HepG2 (cell line): Measurements from ENCODE around the gene TMEM250. TPM values are rescaled to one million over a fixed set of nuclear protein-coding genes. Genes with fewer than 3 reads are reported as not detected.

Source experiments
- BORCS8-MEF2B ChIP-seq: sonication (generic); formaldehyde crosslinking; IDR thresholded peaks from 2 replicates; pipeline ENCODE4 v1.8.0; 2022; ENCODE audit warnings: mild to moderate bottlenecking, missing genetic modification reagents
- CHD4 ChIP-seq: fragments of 200-600 bp; sonication (generic); IDR thresholded peaks from 2 replicates; pipeline ENCODE4 v1.7.0; 2017; ENCODE audit warnings: mild to moderate bottlenecking, low read length, borderline replicate concordance
- MYC ChIP-seq: sonication (generic); formaldehyde crosslinking; IDR thresholded peaks from 2 replicates; pipeline ENCODE4 v1.9.0; 2021; ENCODE audit warnings: missing genetic modification reagents, borderline replicate concordance
- NCOR1 ChIP-seq: fragments of 200-600 bp; sonication (generic); IDR thresholded peaks from 2 replicates; pipeline ENCODE4 v1.7.0; 2017; ENCODE audit warnings: antibody characterized with exemption, low read length, borderline replicate concordance
- PHF8 ChIP-seq: sonication (generic); formaldehyde crosslinking; IDR thresholded peaks from 2 replicates; pipeline ENCODE4 v1.5.0; 2020; ENCODE audit warnings: missing genetic modification reagents
- RFXAP ChIP-seq: sonication (generic); formaldehyde crosslinking; IDR thresholded peaks from 2 replicates; pipeline ENCODE4 v1.4.0; 2020; ENCODE audit warnings: missing genetic modification reagents, borderline replicate concordance
- SAP130 ChIP-seq: IDR thresholded peaks from 2 replicates; pipeline ENCODE4 v1.6.1; 2016; ENCODE audit warnings: low read depth
- SUZ12 ChIP-seq: fragments of 150-350 bp; IDR thresholded peaks from 2 replicates; pipeline ENCODE4 v1.6.1; 2014; ENCODE audit warnings: low read depth, low read length
- ZMAT3 ChIP-seq: sonication (generic); formaldehyde crosslinking; conservative IDR thresholded peaks from 2 replicates; pipeline ENCODE4 v1.7.0; 2021; ENCODE audit warnings: missing genetic modification reagents
- ZNF101 ChIP-seq: sonication (generic); formaldehyde crosslinking; IDR thresholded peaks from 2 replicates; pipeline ENCODE4 v1.4.0; 2020; ENCODE audit warnings: mild to moderate bottlenecking, low read depth, missing genetic modification reagents, borderline replicate concordance
- ZNF766 ChIP-seq: sonication (generic); formaldehyde crosslinking; IDR thresholded peaks from 2 replicates; pipeline ENCODE4 v1.5.0; 2020; ENCODE audit warnings: missing genetic modification reagents, borderline replicate concordance
- ZNF772 ChIP-seq: sonication (generic); formaldehyde crosslinking; IDR thresholded peaks from 2 replicates; pipeline ENCODE4 v1.5.0; 2020; ENCODE audit warnings: mild to moderate bottlenecking, missing genetic modification reagents
- polyA plus RNA-seq, 8 experiments: library from polyadenylated mRNA; depleted of rRNA in 3 of 8; stranded (reverse) in 7 of 8; unstranded in 1 of 8; fragments of >200 nt; fragmentation: Illumina TruSeq in 4 of 8; extraction: Trizol in 4 of 8; gene quantifications; 2 replicates each; pipeline versions ENCODE4 v1.2.1 to v1.2.3, GENCODE V29; 2011 to 2016; ENCODE audit warnings: low read depth in 4 of 8, missing spikeins in 1 of 8, mixed read lengths in 1 of 8; ENCODE audit not compliant: insufficient read depth in 1 of 8
- total RNA-seq, 5 experiments: library from RNA; depleted of rRNA; stranded (reverse); fragments of >200 nt; fragmentation: Illumina TruSeq; extraction: Trizol; gene quantifications; 2 replicates each; pipeline ENCODE4 v1.2.3, GENCODE V29; 2016; ENCODE audit warnings: low read depth in 1 of 5
- TF ChIP-seq, protein P1 (sequence below): sonication (generic); formaldehyde crosslinking; IDR thresholded peaks from 2 replicates; pipeline ENCODE4 v1.5.1; 2020; ENCODE audit warnings: mild to moderate bottlenecking, missing genetic modification reagents, moderate library complexity
- TF ChIP-seq, protein P2 (sequence below): sonication (generic); formaldehyde crosslinking; conservative IDR thresholded peaks from 2 replicates; pipeline ENCODE4 v1.4.0; 2020; ENCODE audit warnings: missing genetic modification reagents
- TF ChIP-seq, protein P3 (sequence below): fragments of 450-650 bp; IDR thresholded peaks from 2 replicates; pipeline ENCODE4 v1.6.1; 2016
- TF ChIP-seq, protein P4 (sequence below): sonication (generic); formaldehyde crosslinking; IDR thresholded peaks from 2 replicates; pipeline ENCODE4 v1.4.0; 2020; ENCODE audit warnings: mild to moderate bottlenecking, missing genetic modification reagents
- TF ChIP-seq, protein P5 (sequence below): sonication (generic); formaldehyde crosslinking; conservative IDR thresholded peaks from 2 replicates; pipeline ENCODE4 v1.8.0; 2022; ENCODE audit warnings: mild to moderate bottlenecking, moderate library complexity, missing genetic modification reagents

Gene TMEM250
- total and polyA plus RNA-seq, 2 of the 13 experiments (the other 11 are each of a cell fraction or from before 2014, with no cell fraction given), result 5.5 to 13.9 TPM

DNA sequence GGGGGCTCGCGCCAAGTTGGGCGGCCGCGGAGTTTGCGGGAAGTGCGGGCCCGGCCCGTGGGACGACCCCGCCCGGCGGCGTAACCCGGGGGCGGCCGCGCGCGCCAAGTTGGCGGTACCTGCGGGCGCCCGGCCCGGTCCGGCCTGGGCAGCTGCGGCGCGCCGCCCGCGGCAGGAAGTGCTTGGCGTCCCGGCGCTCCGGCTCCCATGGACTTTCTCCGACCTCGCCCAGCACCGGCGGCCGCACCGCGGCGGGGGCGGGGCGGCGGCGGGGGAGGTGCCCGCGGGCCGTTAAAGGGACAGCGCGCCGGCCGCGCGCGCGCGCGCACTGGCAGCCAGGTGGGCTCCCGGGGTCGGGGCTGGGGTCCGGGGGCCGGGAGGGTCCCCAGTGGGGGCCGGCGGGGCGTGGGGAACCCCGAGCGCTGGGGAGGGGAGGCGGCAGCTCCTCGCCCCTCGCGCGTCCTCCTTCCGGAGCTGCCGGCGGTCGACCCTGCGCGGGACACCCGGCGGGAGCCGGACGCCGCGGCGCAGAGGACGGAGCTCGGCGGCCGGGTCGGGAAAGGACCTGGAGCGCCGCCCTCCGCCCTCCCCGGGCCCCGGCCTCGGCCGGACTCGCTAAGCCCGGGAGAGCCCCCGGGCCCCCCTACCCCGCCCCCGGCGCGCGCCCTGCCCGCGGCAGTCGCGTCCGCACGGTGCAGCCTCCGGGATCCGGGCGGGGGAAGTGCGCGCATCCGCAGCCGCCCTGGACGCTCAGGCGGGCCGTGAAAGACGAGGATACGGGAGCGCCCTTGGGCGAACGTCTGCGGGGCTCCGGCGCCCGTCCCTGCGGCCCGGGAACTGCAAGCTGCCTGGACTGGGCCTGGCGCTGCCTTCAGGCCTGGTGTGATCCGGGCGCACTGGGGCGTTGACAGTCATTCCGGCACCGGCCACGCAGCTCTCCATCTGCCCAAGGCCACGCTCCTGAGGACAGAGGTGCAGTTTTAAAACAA lies 23.3 kb downstream of the TMEM250 start, which contains the start of gene NACC2 (continued):
- TF ChIP-seq ZNF772 (CRISPR knock-in tag) (peak; percentile 26; the same call in 1 of the 2 replicates), RFXAP (CRISPR knock-in tag) (no peak), NCOR1 (no peak), CHD4 (no peak), ZMAT3 (no peak), BORCS8-MEF2B (CRISPR knock-in tag) (no peak), ZNF766 (CRISPR knock-in tag) (no peak), MYC (CRISPR knock-in tag) (peak; percentile 34; the same call in 1 of the 2 replicates), SAP130 (CRISPR knock-in tag) (peak; percentile 44; the same call in 1 of the 2 replicates), SUZ12 (no peak), ZNF101 (CRISPR knock-in tag) (no peak), PHF8 (CRISPR knock-in tag) (peak; percentile 60; the same call in 1 of the 2 replicates)
- TF ChIP-seq, protein P1, sequence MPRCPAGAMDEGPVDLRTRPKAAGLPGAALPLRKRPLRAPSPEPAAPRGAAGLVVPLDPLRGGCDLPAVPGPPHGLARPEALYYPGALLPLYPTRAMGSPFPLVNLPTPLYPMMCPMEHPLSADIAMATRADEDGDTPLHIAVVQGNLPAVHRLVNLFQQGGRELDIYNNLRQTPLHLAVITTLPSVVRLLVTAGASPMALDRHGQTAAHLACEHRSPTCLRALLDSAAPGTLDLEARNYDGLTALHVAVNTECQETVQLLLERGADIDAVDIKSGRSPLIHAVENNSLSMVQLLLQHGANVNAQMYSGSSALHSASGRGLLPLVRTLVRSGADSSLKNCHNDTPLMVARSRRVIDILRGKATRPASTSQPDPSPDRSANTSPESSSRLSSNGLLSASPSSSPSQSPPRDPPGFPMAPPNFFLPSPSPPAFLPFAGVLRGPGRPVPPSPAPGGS (CRISPR knock-in tag), result no peak
- TF ChIP-seq, protein P2, sequence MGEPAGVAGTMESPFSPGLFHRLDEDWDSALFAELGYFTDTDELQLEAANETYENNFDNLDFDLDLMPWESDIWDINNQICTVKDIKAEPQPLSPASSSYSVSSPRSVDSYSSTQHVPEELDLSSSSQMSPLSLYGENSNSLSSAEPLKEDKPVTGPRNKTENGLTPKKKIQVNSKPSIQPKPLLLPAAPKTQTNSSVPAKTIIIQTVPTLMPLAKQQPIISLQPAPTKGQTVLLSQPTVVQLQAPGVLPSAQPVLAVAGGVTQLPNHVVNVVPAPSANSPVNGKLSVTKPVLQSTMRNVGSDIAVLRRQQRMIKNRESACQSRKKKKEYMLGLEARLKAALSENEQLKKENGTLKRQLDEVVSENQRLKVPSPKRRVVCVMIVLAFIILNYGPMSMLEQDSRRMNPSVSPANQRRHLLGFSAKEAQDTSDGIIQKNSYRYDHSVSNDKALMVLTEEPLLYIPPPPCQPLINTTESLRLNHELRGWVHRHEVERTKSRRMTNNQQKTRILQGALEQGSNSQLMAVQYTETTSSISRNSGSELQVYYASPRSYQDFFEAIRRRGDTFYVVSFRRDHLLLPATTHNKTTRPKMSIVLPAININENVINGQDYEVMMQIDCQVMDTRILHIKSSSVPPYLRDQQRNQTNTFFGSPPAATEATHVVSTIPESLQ (CRISPR knock-in tag), result no peak
- TF ChIP-seq, protein P3, sequence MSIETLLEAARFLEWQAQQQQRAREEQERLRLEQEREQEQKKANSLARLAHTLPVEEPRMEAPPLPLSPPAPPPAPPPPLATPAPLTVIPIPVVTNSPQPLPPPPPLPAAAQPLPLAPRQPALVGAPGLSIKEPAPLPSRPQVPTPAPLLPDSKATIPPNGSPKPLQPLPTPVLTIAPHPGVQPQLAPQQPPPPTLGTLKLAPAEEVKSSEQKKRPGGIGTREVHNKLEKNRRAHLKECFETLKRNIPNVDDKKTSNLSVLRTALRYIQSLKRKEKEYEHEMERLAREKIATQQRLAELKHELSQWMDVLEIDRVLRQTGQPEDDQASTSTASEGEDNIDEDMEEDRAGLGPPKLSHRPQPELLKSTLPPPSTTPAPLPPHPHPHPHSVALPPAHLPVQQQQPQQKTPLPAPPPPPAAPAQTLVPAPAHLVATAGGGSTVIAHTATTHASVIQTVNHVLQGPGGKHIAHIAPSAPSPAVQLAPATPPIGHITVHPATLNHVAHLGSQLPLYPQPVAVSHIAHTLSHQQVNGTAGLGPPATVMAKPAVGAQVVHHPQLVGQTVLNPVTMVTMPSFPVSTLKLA, result no peak
- TF ChIP-seq, protein P4, sequence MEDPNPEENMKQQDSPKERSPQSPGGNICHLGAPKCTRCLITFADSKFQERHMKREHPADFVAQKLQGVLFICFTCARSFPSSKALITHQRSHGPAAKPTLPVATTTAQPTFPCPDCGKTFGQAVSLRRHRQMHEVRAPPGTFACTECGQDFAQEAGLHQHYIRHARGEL (CRISPR knock-in tag), result no peak
- TF ChIP-seq, protein P5, sequence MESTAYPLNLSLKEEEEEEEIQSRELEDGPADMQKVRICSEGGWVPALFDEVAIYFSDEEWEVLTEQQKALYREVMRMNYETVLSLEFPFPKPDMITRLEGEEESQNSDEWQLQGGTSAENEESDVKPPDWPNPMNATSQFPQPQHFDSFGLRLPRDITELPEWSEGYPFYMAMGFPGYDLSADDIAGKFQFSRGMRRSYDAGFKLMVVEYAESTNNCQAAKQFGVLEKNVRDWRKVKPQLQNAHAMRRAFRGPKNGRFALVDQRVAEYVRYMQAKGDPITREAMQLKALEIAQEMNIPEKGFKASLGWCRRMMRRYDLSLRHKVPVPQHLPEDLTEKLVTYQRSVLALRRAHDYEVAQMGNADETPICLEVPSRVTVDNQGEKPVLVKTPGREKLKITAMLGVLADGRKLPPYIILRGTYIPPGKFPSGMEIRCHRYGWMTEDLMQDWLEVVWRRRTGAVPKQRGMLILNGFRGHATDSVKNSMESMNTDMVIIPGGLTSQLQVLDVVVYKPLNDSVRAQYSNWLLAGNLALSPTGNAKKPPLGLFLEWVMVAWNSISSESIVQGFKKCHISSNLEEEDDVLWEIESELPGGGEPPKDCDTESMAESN (CRISPR knock-in tag), result no peak
